HG03039 (cell line): Measurements from ENCODE around the gene OSBPL7.
"Not testable (repeated sequence)": the region's sequence is repeated elsewhere in the genome, so short reads cannot be mapped to it uniquely, and the experiment has no call there.

Experiments
- ATAC-seq: cut with Tn5 transposase; IDR thresholded peaks from one replicate; pipeline ENCODE4 v1.9.1; 2021; ENCODE audit warnings: mild to moderate bottlenecking, moderate library complexity; ENCODE audit not compliant: unreplicated experiment

Gene OSBPL7

GRCh38 chr17:47774987-47775580 lies 46.5 kb downstream of the OSBPL7 start:
- ATAC-seq: no peak

GRCh38 chr17:47774331-47774730 lies 47.3 kb downstream of the OSBPL7 start:
- no peak for ATAC-seq

GRCh38 chr17:47773649-47774048 lies 47.9 kb downstream of the OSBPL7 start:
- not testable (repeated sequence) for ATAC-seq

DNA sequence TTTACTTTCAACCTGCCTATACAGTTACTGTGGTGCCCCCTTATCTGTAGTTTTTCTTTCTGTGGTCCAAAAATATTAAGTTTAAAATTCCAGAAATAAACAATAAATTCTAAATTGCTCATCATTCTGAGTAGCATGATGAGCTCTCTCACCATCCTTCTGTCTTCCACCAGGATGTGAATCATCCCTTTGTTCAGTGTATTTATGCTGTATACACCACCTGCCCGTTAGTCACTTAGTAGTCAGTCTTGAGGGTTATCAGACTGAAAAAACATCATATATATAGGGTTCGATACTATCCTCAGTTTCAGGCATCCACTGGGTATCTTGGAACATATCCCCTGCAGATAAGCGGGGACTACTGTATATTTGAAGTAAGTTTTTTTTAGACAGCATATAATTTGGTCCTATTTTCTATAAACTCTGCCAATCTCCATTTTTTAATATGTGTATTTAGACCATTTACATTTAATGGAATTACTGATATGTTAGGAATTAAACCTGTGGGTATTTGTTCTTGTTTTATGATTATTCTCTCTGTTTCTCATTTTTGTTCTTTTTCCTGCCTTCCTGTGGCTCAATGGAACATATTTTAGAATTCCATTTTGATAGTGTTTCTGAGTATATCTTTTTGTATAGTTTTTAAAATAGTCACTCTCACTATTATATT lies 57.5 kb downstream of the OSBPL7 start:
- no peak for ATAC-seq

DNA sequence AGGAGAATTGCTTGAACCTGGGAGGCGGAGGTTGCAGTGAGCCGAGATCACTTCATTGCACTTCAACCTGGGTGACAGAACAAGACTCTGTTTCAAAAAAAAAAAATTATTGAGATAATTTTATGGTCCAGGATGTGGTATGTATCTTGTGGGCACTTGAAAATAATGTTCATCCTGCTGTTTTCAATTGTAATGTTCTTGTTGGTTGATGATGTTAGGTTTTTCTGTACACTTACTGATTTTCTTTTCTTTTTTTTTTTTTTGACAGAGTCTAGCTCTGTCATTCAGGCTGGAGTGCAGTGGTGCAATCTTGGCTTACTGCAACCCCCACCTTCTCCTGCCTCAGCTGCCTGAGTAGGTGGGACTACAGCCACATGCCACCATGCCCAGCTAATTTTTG lies 58.9 kb downstream of the OSBPL7 start:
- ATAC-seq: no peak

DNA sequence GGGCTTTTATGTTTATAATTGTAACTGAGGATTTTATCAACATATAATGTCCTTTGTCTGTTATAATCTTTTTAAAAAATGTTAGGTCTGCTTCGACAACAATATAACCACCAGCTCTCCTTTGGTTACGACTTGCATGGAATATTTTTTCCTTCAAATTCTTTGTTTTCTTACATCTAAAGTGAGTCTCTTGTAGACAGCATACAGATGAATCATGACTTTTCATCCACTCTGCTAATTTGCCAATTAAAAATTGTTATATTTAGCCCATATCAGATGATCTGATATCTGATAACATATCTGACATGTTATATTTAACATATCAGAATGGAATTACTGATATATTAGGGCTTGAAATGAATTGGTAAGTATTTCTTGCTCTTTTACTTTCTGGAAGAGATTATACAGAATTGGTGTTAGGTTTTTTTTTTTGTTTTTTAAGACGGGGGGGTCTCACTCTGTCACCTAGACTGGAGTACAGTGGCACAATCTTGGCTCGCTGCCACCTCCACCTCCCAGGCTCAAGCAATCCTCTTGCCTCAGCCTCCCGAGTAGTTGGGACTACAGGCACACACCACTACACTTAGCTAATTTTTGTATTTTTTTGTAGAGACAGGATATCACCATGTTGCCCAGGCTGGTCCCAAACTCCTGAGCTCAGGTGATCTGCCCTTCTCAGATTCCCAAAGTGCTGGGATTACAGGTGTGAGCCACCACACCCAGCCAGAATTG lies 61.0 kb downstream of the OSBPL7 start:
- no peak for ATAC-seq

- no peak for ATAC-seq
These were observed 64.2 kb downstream of the OSBPL7 start for GRCh38 chr17:47757386-47757785.
